ENCODE results near the gene ABCA2. TPM values are rescaled to one million over a fixed set of nuclear protein-coding genes. Genes with fewer than 3 reads are reported as not detected.

ABCA2 gene
- polyA plus RNA-seq, 1 of the 3 experiments (the other 2 are of a cell fraction), result 34.7 TPM

GRCh38 chr9:137001857-137002645, 26.0 kb downstream of the ABCA2 start:
- WGBS (ENCODE audit: low lambda C conversion rate), result 80% methylated on average over 14 of the region's 20 CpGs

GRCh38 chr9:137000177-137000930, 27.7 kb downstream of the ABCA2 start:
- no peaks in the 10 kb centered on the region for H3K36me3 ChIP-seq (replicated peaks in 1 of 2; ENCODE audit: control insufficient read depth in 1 of 2, insufficient read depth in 2 of 2, low read length in 1 of 2)
- H3F3A ChIP-seq (replicated peaks; ENCODE audit: insufficient read depth), result no peaks in the 10 kb centered on the region
- no peak for DNase-seq
- H3K9me2 ChIP-seq, result no peaks in the 10 kb centered on the region
- ChIA-PET CTCF (interaction anchor here (0.6 to 2.7 kb wide), 5 partner anchors 26 to 68 kb away, joined by 3 to 11 read pairs (median 7); no protein-coding TSS in a partner anchor), POLR2A (no interaction called here)
- H3K4me3 ChIP-seq (ENCODE audit: low read depth in 2 of 2, low read length in 1 of 2), result no peak overlapping the region
- H3K27me3 ChIP-seq (ENCODE audit: insufficient read depth), result no peaks in the 10 kb centered on the region
- H3K79me2 ChIP-seq (ENCODE audit: insufficient read depth), result no peaks in the 10 kb centered on the region
- H3K4me2 ChIP-seq, result no peak overlapping the region
- H3K9me3 ChIP-seq, result no peaks in the 10 kb centered on the region
- peaks cover 9 to 13% of the 10 kb centered on the region in 2 experiments; a peak in 3 of 4 replicates for H3K4me1 ChIP-seq (ENCODE audit: control insufficient read depth in 1 of 2, insufficient read depth in 2 of 2, low read depth in 1 of 2, low read length in 1 of 2)
- 0 out of 2 replicates have a peak overlapping the region, but pooled peaks have one; percentile 51 for H2AFZ ChIP-seq (ENCODE audit: low read depth)
- 86% methylated on average over 9 of the region's 10 CpGs for WGBS (ENCODE audit: low lambda C conversion rate)
- TF ChIP-seq TCF12 (IDR thresholded peaks at IDR 0.05), result no peak
- TF ChIP-seq FOXJ3 (CRISPR knock-in tag; IDR thresholded peaks at IDR 0.05), result no peak
- TF ChIP-seq CTCF (IDR thresholded peaks at IDR 0.05), result no peak
- no peak for TF ChIP-seq YY1 (IDR thresholded peaks at IDR 0.05; ENCODE audit: low read depth)
- no peak for TF ChIP-seq EZH2phosphoT487 (IDR thresholded peaks at IDR 0.05; ENCODE audit: borderline replicate concordance, low read depth)
- no peak overlapping the region for H3K27ac ChIP-seq (ENCODE audit: low read depth in 2 of 2, low read length in 1 of 2)
- no peaks in the 10 kb centered on the region for H4K20me1 ChIP-seq (ENCODE audit: insufficient read depth)
- no peak overlapping the region for H3K9ac ChIP-seq

More at GRCh38 chr9:137001857-137002645, 26.0 kb downstream of the ABCA2 start:
- ChIA-PET CTCF (interaction anchor here (1.0 to 2.4 kb wide), 8 partner anchors 9 to 225 kb away, joined by 3 to 11 read pairs (median 6); partner anchors contain the start of genes ABCA2, PAXX and RNF224), POLR2A (no interaction called here)
- TF ChIP-seq NFIC (IDR thresholded peaks at IDR 0.05; ENCODE audit: borderline replicate concordance) (no peak), RAD21 (IDR thresholded peaks at IDR 0.05; ENCODE audit: low read length) (no peak)
- Histone ChIP-seq H3K4me1 (ENCODE audit: control insufficient read depth in 1 of 2, insufficient read depth in 2 of 2, low read depth in 1 of 2, low read length in 1 of 2) (no peaks in the 10 kb centered on the region), H3F3A (replicated peaks; ENCODE audit: insufficient read depth) (no peaks in the 10 kb centered on the region), H3K9me2 (no peaks in the 10 kb centered on the region), H3K4me3 (ENCODE audit: low read depth in 2 of 2, low read length in 1 of 2) (no peak overlapping the region), H2AFZ (ENCODE audit: low read depth) (no peak overlapping the region), H3K4me2 (no peak overlapping the region), H3K27me3 (ENCODE audit: insufficient read depth) (no peaks in the 10 kb centered on the region), H3K9ac (no peak overlapping the region), H3K9me3 (no peaks in the 10 kb centered on the region), H3K36me3 (replicated peaks in 1 of 2; ENCODE audit: control insufficient read depth in 1 of 2, insufficient read depth in 2 of 2, low read length in 1 of 2) (no peaks in the 10 kb centered on the region), H4K20me1 (ENCODE audit: insufficient read depth) (no peaks in the 10 kb centered on the region), H3K79me2 (ENCODE audit: insufficient read depth) (no peaks in the 10 kb centered on the region), H3K27ac (ENCODE audit: low read depth in 2 of 2, low read length in 1 of 2) (no peak overlapping the region)
- DNase-seq, result no peak

Data from SK-N-SH (cell line).